ENCODE measurements around the gene TAF1B.

Gene TAF1B

GRCh38 chr2:9959262-9959661 is 116.0 kb downstream of the TAF1B start:
- in situ Hi-C loops (cut with HindIII; ENCODE audit: low sequenced_read_pairs): no loop called here

DNA sequence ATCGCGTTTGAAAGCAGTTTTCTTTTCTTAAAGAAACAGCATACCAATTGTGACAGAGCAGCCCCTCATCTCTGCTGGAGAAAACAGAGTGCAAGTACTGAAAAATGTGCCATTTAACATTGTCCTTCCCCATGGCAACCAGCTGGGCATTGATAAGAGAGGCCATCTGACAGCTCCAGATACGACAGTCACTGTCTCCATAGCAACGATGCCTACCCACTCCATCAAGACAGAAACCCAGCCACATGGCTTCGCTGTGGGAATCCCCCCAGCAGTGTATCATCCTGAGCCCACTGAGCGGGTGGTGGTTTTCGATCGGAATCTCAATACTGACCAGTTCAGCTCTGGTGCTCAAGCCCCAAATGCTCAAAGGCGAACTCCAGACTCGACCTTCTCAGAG is 117.7 kb downstream of the TAF1B start:
- in situ Hi-C loops (cut with HindIII; ENCODE audit: low sequenced_read_pairs): loop anchor here (5.0 to 10.0 kb wide), 2 partner anchors 46 to 149 kb away; no protein-coding TSS in a partner anchor

DNA sequence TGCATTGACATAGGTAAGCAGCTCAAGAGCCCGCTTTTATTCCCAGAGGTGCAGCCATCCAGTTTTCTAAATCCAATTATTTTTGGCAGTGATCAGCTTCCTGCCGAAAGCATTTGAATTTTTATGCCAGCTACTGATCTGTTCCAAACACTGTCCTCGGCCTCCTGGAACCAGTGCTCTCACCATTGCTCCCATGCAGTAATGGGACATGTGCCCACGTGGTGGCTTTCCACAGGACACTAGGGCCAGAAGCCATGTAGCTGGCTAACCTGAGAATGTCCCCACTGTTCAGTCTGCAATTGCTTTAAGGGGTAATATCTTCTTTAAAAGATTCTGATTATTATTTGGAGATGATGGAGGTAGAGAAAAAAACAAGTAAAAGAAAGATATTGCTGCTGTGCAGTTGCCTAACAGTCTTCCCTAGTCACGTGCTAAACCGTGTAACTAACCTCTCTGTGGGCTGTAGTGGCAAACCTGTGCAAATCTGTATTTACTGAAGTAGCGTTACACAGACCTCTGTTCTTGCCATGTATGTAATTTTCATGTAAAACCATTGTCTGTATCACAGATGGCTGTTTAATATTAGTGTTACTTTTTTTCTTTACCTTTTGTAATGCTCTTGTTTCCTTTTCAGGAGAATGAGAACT is 121.2 kb downstream of the TAF1B start:
- in situ Hi-C loops (cut with HindIII; ENCODE audit: low sequenced_read_pairs): loop anchor here (5.0 to 10.0 kb wide), 2 partner anchors 50 to 152 kb away; no protein-coding TSS in a partner anchor

GRCh38 chr2:9965119-9965822 is 122.0 kb downstream of the TAF1B start:
- in situ Hi-C loops (cut with HindIII; ENCODE audit: low sequenced_read_pairs): loop anchor here (10.0 kb wide), 1 partner anchor 50 kb away; no protein-coding TSS in a partner anchor

DNA sequence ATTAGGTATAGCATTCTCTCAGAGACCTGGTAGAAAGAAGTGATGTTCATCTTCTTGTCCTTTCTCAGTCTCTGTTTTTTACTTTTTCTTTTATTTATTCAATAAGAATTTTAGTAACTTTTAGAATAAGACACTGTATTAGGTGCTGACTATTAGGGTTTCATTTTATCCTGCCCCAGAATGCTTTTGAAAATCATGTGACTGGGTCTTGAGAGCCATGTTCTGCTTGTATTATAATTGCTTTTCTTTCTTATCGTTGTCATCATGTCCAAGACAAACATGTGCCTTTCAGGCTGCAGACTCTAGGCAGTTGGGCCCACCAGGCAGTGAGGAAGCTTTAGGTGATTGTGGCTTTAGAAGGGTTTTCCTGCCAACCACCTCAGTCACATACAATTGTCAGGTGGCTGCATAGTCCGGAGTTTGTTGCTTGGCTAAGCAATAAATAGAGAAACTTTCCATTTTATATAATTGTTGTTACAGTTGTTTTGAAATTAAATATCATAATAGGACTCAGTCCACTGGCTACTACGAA is 123.3 kb downstream of the TAF1B start:
- in situ Hi-C loops (cut with HindIII; ENCODE audit: low sequenced_read_pairs): loop anchor here (10.0 kb wide), 1 partner anchor 52 kb away; no protein-coding TSS in a partner anchor

- in situ Hi-C loops (cut with HindIII; ENCODE audit: low sequenced_read_pairs): loop anchor here (10.0 kb wide), 1 partner anchor 52 kb away; no protein-coding TSS in a partner anchor
Measured at GRCh38 chr2:9967053-9967775, 123.9 kb downstream of the TAF1B start.

DNA sequence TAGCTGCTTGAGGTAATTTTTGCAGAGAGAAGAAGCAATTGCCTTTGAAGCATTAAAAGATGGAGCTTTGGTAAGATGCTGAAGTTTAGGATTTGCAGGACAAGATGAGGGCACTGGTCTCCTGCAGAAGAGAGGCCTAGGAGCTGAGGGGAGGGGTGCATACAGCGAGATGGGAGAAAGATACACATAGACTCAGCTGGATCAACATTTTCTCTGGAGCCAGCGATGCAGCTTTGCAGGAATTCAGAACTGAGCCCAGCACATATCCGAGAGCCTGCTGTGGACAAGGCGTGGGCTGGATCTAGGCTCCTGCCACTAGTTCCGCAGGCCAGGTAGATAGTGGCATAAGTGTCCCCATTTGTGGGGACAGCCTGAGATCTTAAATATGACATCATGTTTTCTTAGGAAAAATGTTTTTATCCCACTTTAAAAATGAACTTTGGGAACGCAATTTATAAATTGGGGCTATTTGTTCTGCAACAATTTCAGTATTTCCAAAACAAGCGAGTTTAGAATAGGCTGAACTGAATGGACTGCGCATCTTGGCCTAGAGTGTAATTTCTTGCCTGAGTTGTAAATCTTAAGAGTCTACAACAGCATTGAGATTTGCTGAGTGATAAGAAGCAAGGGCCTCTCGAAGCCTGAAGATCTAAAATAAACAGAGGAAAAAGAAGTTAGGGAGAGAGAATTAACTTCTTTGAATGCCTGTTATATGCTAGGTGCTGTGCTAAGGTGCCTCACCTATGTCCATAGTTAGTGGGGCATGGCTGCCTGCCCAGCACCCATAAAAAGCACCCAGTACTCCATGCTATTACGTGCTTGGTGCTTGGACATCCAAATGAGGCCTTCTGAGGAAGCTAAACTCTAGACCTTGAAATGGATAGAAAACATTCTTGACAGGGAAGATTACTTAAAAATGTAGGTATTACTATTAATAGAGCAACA is 125.6 kb downstream of the TAF1B start:
- in situ Hi-C loops (cut with HindIII; ENCODE audit: low sequenced_read_pairs): loop anchor here (10.0 kb wide), 1 partner anchor 54 kb away; no protein-coding TSS in a partner anchor

DNA sequence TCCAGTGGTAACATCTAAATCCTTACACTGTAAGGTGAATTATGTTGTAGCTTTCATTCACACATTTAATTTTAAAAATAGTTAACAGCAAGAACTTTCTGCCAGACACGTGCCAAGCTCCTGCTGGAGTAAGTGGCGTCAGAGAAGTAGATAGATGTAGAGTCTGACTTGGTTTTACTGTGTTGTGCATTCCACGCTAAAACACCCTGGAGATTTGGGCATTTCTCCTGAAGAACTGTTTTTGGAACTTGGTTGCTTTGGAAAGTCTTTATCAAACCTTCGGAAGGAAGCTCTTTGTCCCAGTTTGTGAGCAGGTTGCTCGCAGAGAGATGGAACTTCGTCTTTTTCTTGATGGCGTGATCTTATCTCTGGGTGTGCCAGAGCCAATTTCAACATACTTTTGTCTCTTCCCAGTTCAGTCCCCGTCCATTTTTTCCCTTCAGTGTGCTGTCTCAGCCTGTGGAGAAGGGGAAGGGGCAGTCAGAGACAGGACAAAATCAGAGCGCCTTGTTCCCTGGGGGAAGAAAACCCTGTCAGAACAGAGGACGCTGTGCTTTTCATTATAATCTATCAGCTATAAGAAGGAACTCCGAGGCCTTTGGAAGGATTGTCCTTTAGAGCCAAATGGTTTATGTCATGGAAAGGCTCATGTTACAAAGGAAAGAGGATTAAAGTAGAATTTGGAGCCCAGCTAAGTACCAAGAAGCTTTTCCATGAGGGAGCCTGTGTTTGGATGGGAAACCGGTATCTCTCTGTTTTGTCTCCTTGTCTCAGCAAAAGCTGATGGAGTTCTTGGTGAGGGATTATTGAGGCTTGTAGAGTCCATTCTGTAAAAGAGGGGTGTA is 127.1 kb downstream of the TAF1B start:
- in situ Hi-C loops (cut with HindIII; ENCODE audit: low sequenced_read_pairs): no loop called here

GRCh38 chr2:9971105-9971818 is 128.0 kb downstream of the TAF1B start:
- in situ Hi-C loops (cut with HindIII; ENCODE audit: low sequenced_read_pairs): no loop called here

DNA sequence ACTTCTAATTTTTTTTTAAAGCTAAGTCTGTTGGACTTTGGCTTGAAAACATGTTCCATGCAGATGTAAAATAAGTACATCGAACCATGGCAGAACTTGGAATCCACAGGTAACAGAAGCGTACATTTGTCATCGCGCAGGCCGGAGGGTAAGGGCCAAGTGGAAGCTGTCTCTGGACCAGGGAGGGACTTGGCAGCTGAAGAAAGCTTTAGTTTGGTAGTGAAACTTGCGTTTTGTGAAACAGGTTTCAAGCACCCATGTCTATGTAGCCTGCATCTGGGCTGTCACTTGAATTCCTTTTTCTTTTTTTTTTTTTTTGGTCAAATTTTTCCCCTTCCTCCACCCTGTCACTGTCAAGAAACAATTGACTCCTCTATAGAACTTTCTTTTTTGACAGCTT is 128.6 kb downstream of the TAF1B start:
- in situ Hi-C loops (cut with HindIII; ENCODE audit: low sequenced_read_pairs): no loop called here

GRCh38 chr2:9972621-9973479 is 129.6 kb downstream of the TAF1B start:
- in situ Hi-C loops (cut with HindIII; ENCODE audit: low sequenced_read_pairs): no loop called here

- in situ Hi-C loops (cut with HindIII; ENCODE audit: low sequenced_read_pairs): no loop called here
Measured at GRCh38 chr2:9973690-9974089, 130.4 kb downstream of the TAF1B start.

GRCh38 chr2:9974343-9974742 is 131.1 kb downstream of the TAF1B start:
- in situ Hi-C loops (cut with HindIII; ENCODE audit: low sequenced_read_pairs): no loop called here

DNA sequence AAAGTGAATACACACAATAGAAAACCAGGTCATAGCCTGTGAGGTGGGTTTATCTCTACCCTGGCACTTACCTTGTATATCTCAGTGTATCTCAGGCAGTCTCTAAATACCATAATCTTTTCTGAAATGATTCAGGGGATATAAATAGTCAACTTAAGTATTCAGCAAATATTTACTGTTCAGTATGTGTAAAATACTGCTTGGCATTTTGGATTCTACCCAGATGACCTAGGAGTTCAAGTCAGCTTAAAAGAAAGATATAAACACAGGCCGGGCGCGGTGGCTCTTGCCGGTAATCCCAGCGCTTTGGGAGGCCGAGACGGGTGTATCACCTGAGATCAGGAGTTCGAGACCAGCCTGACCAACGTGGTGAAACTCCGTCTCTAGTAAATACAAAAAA is 132.1 kb downstream of the TAF1B start:
- in situ Hi-C loops (cut with HindIII; ENCODE audit: low sequenced_read_pairs): no loop called here

GRCh38 chr2:9975805-9976447 is 132.7 kb downstream of the TAF1B start:
- in situ Hi-C loops (cut with HindIII; ENCODE audit: low sequenced_read_pairs): no loop called here

DNA sequence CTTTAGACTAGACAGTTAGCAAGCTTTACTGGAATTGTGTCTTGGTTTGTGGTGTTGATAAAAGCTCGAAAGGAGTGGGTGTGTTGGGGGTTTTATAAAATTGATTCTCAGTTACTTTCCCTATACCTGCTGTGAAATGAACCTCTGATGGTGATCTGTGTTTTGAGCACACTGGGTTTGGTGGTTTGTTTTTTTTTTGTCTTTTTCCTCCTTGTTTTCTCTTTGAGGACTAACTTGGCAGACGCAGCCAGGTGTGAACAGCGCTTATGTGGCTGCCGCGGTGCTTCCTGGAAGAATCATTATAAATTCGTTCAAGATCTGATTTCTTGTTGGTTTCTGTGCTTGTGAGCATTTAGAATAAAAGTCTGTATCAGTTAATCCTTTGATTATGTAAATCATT is 136.7 kb downstream of the TAF1B start:
- in situ Hi-C loops (cut with HindIII; ENCODE audit: low sequenced_read_pairs): no loop called here

DNA sequence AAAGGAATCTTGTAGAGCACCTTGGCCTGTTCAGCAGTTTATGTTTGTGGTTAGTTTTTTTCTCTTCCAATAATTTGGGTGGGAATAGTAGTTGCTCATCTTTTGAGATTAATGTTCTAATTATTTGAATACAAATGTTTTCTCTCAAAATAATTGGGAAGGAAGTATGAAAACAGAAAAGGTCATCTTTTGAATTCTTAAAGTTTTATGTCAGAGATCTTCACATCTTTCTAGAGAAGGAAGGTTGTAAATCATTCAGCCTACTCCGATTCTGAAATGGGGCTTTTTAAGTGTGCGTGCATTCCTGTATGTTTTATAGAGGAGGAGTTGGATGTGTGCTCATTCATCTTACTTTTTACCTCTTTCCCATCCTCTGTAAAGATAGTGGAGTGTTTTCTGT is 137.2 kb downstream of the TAF1B start:
- in situ Hi-C loops (cut with HindIII; ENCODE audit: low sequenced_read_pairs): no loop called here
